Esophagus (tissue), 2 donors: ENCODE results near the gene ATG16L1. TPM values are rescaled to one million over a fixed set of nuclear protein-coding genes. Genes with fewer than 3 reads are reported as not detected.
A peak's percentile ranks its signal among the peaks of the same experiment; 100 is the strongest.

ENCODE experiments used
- H3K27ac ChIP-seq, 2 donors: one replicate each; pipeline ENCODE4 v1.5.1; 2013; ENCODE audit warnings: low read depth in 2 of 2, mild to moderate bottlenecking in 2 of 2, inconsistent platforms in 1 of 2, low read length in 1 of 2, moderate library complexity in 1 of 2
- H3K27me3 ChIP-seq, 2 donors: one replicate each; pipeline ENCODE4 v1.6.1; 2013; ENCODE audit warnings: low read length in 2 of 2, control low read depth in 1 of 2, mild to moderate bottlenecking in 1 of 2; ENCODE audit not compliant: insufficient read depth in 2 of 2, control insufficient read depth in 1 of 2
- H3K36me3 ChIP-seq, 2 donors: one replicate each; pipeline ENCODE4 v1.6.1; 2013; ENCODE audit warnings: low read length in 1 of 2; ENCODE audit not compliant: control insufficient read depth in 2 of 2, insufficient read depth in 2 of 2
- H3K4me1 ChIP-seq, 2 donors: one replicate each; pipeline ENCODE4 v1.6.1; 2013; ENCODE audit warnings: low read length in 1 of 2; ENCODE audit not compliant: control insufficient read depth in 2 of 2, insufficient read depth in 2 of 2
- H3K4me3 ChIP-seq, 2 donors: one replicate each; pipeline ENCODE4 v1.5.1; 2013; ENCODE audit warnings: low read length in 2 of 2, mild to moderate bottlenecking in 2 of 2, low read depth in 1 of 2, moderate library complexity in 1 of 2
- H3K9me3 ChIP-seq, 2 donors: one replicate each; pipeline ENCODE4 v1.6.1; 2013; ENCODE audit warnings: mild to moderate bottlenecking in 2 of 2, low read depth in 1 of 2, low read length in 1 of 2, moderate library complexity in 1 of 2; ENCODE audit not compliant: control insufficient read depth in 2 of 2, insufficient read depth in 1 of 2
- WGBS, 2 donors: extraction: QIAGEN DNeasy Blood & Tissue Kit; methylation state at CpG; one replicate each; pipeline ENCODE4 v1.1.7; 2013; 5-methylcytosine and 5-hydroxymethylcytosine counted together
- polyA plus RNA-seq, 2 donors: library from polyadenylated mRNA; stranded (reverse); fragments of 200-250 nt; gene quantifications; one replicate each; pipeline ENCODE4 v1.2.3, GENCODE V29; 2013
- donor health status: healthy with polysubstance abuse.
- donor health status: Bipolar disorder and iron deficiency.

The ATG16L1 gene
- polyA plus RNA-seq, 2 donors: 5.9 to 8.2 TPM

- Histone ChIP-seq H3K9me3 (no peaks in the 10 kb centered on the region), H3K27ac (no peak overlapping the region), H3K4me1 (no peaks in the 10 kb centered on the region), H3K4me3 (no peak overlapping the region), H3K27me3 (no peaks in the 10 kb centered on the region), H3K36me3 (no peaks in the 10 kb centered on the region)
- WGBS, 2 donors: 64 to 68% methylated on average over 2 of the region's 2 CpGs
These were observed 10.6 kb upstream of the ATG16L1 start for GRCh38 chr2:233240897-233241296.

- no peaks in the 10 kb centered on the region for H3K36me3 ChIP-seq
- H3K4me3 ChIP-seq: no peak overlapping the region
- H3K9me3 ChIP-seq: no peaks in the 10 kb centered on the region
- peak overlapping the region in 1 of 2 donors; percentile 41 for H3K27ac ChIP-seq
- H3K4me1 ChIP-seq: no peaks in the 10 kb centered on the region
- 53 to 61% methylated on average over 3 of the region's 3 CpGs for WGBS, 2 donors
- H3K27me3 ChIP-seq: no peaks in the 10 kb centered on the region
These were observed 9.7 kb upstream of the ATG16L1 start for GRCh38 chr2:233241803-233242202.

- Histone ChIP-seq H3K36me3 (no peaks in the 10 kb centered on the region), H3K4me3 (no peak overlapping the region), H3K27me3 (no peaks in the 10 kb centered on the region), H3K4me1 (no peaks in the 10 kb centered on the region), H3K9me3 (no peaks in the 10 kb centered on the region), H3K27ac (peak overlapping the region in 1 of 2 donors; percentile 41)
- WGBS, 2 donors: 79 to 85% methylated on average over 14 of the region's 14 CpGs
These were observed 9.1 kb upstream of the ATG16L1 start for GRCh38 chr2:233242231-233242927.

GRCh38 chr2:233243348-233243747, 8.1 kb upstream of the ATG16L1 start:
- WGBS, 2 donors: 76 to 81% methylated on average over 4 of the region's 4 CpGs
- H3K36me3 ChIP-seq: no peaks in the 10 kb centered on the region
- H3K4me1 ChIP-seq: no peaks in the 10 kb centered on the region
- H3K4me3 ChIP-seq: no peak overlapping the region
- H3K27me3 ChIP-seq: no peaks in the 10 kb centered on the region
- H3K27ac ChIP-seq: no peak overlapping the region
- H3K9me3 ChIP-seq: no peaks in the 10 kb centered on the region

GRCh38 chr2:233244818-233245217, 6.7 kb upstream of the ATG16L1 start:
- WGBS, 2 donors: 39 to 55% methylated on average over 5 of the region's 5 CpGs
- Histone ChIP-seq H3K36me3 (no peaks in the 10 kb centered on the region), H3K9me3 (no peaks in the 10 kb centered on the region), H3K27ac (no peak overlapping the region), H3K4me1 (no peaks in the 10 kb centered on the region), H3K4me3 (no peak overlapping the region), H3K27me3 (no peaks in the 10 kb centered on the region)

GRCh38 chr2:233245406-233245805, 6.1 kb upstream of the ATG16L1 start:
- Histone ChIP-seq H3K9me3 (no peaks in the 10 kb centered on the region), H3K27ac (no peak overlapping the region), H3K4me1 (no peaks in the 10 kb centered on the region), H3K36me3 (no peaks in the 10 kb centered on the region), H3K27me3 (no peaks in the 10 kb centered on the region), H3K4me3 (no peak overlapping the region)
- WGBS, 2 donors: 85 to 87% methylated on average over 6 of the region's 6 CpGs

GRCh38 chr2:233247116-233247515, 4.4 kb upstream of the ATG16L1 start:
- no peaks in the 10 kb centered on the region for H3K9me3 ChIP-seq
- no peak overlapping the region for H3K4me3 ChIP-seq
- H3K4me1 ChIP-seq: no peaks in the 10 kb centered on the region
- 57 to 69% methylated on average over 2 of the region's 2 CpGs for WGBS, 2 donors
- H3K27me3 ChIP-seq: no peaks in the 10 kb centered on the region
- no peaks in the 10 kb centered on the region for H3K36me3 ChIP-seq
- peak overlapping the region; percentile 58 to 77 for H3K27ac ChIP-seq

GRCh38 chr2:233247744-233248143, 3.7 kb upstream of the ATG16L1 start:
- Histone ChIP-seq H3K36me3 (no peaks in the 10 kb centered on the region), H3K4me1 (no peaks in the 10 kb centered on the region), H3K27me3 (no peaks in the 10 kb centered on the region), H3K4me3 (no peak overlapping the region), H3K27ac (peak overlapping the region; percentile 58 to 69), H3K9me3 (no peaks in the 10 kb centered on the region)

- Histone ChIP-seq H3K4me3 (no peak overlapping the region), H3K9me3 (no peaks in the 10 kb centered on the region), H3K27ac (no peak overlapping the region), H3K4me1 (no peaks in the 10 kb centered on the region), H3K27me3 (no peaks in the 10 kb centered on the region), H3K36me3 (no peaks in the 10 kb centered on the region)
- WGBS, 2 donors: 60 to 74% methylated on average over 7 of the region's 7 CpGs
These were observed 2.5 kb upstream of the ATG16L1 start for GRCh38 chr2:233248999-233249398.

GRCh38 chr2:233250568-233250967, 905 bp upstream of the ATG16L1 start:
- no peak overlapping the region for H3K27ac ChIP-seq

More at GRCh38 chr2:233250568-233250967, 905 bp upstream of the ATG16L1 start:
- H3K4me1 ChIP-seq: no peaks in the 10 kb centered on the region
- no peaks in the 10 kb centered on the region for H3K9me3 ChIP-seq
- WGBS, 2 donors: 90 to 91% methylated on average over 9 of the region's 9 CpGs
- H3K36me3 ChIP-seq: no peaks in the 10 kb centered on the region
- H3K4me3 ChIP-seq: no peak overlapping the region
- H3K27me3 ChIP-seq: no peaks in the 10 kb centered on the region
